Gastrocnemius medialis (tissue), 4 donors: ENCODE data around the gene FOXP4. TPM values are rescaled to one million over a fixed set of nuclear protein-coding genes. Genes with fewer than 3 reads are reported as not detected.
A peak's percentile ranks its signal among the peaks of the same experiment; 100 is the strongest.

Source experiments
- ATAC-seq, 2 donors: fragments of 150-250 bp; one replicate each; pipeline ENCODE4 v1.9.1; 2016
- DNase-seq, 2 donors: peaks; one replicate each; pipeline ENCODE4 v3.0.0-alpha.2; 2019
- H3K27ac ChIP-seq, 4 donors: fragments of 200-600 bp; sonication (generic); 1 replicate in 1 of 4; 2 replicates in 3 of 4; pipeline ENCODE4 v1.5.1; 2016 to 2018; ENCODE audit warnings: mild to moderate bottlenecking in 2 of 4, moderate library complexity in 1 of 4
- H3K27me3 ChIP-seq, 3 donors: fragments of 200-600 bp; sonication (generic) in 2 of 3; 1 replicate in 1 of 3; 2 replicates in 2 of 3; pipeline versions ENCODE4 v1.5.1 to v1.6.0; 2016 to 2019; ENCODE audit warnings: mild to moderate bottlenecking in 1 of 3, moderate library complexity in 1 of 3
- H3K36me3 ChIP-seq, 2 donors: fragments of 200-600 bp; sonication (generic) in 1 of 2; one replicate each; pipeline ENCODE4 v1.5.1; 2017 to 2018
- H3K4me1 ChIP-seq, 2 donors: fragments of 200-600 bp; sonication (generic) in 1 of 2; one replicate each; pipeline ENCODE4 v1.5.1; 2016 to 2017; ENCODE audit warnings: mild to moderate bottlenecking in 2 of 2
- H3K4me3 ChIP-seq, 4 donors: fragments of 200-600 bp; sonication (generic) in 3 of 4; 1 replicate in 1 of 4; 2 replicates in 3 of 4; pipeline ENCODE4 v1.5.1; 2016 to 2019; ENCODE audit warnings: mild to moderate bottlenecking in 2 of 4
- H3K9me3 ChIP-seq, 3 donors: fragments of 200-600 bp; sonication (generic) in 2 of 3; 1 replicate in 1 of 3; 2 replicates in 2 of 3; pipeline ENCODE4 v1.5.1; 2016 to 2019
- CTCF ChIP-seq, 5 experiments: fragments of 450-650 bp in 3 of 5; fragments of 200-600 bp in 2 of 5; sonication (generic) in 2 of 5; IDR thresholded peaks in 4 of 5; conservative IDR thresholded peaks in 1 of 5; 1 replicate in 4 of 5; 2 replicates in 1 of 5; pipeline ENCODE4 v1.5.1; 2016 to 2019; ENCODE audit warnings: antibody characterized with exemption in 5 of 5, mild to moderate bottlenecking in 3 of 5, moderate library complexity in 3 of 5
- POLR2A ChIP-seq, 2 donors: fragments of 450-650 bp; IDR thresholded peaks; one replicate each; pipeline ENCODE4 v1.6.1; 2017; ENCODE audit warnings: antibody characterized with exemption in 2 of 2, mild to moderate bottlenecking in 2 of 2, moderate library complexity in 2 of 2
- in situ Hi-C, 4 donors: fragments of 200-750 bp; cut with MboI; loops; one replicate each; pipeline versions ENCODE4 v1.15.0 to v1.8.0; 2017; ENCODE audit warnings: low sequenced_read_pairs in 4 of 4
- intact Hi-C: fragments of 100-400 bp; cut with DNase I; formaldehyde crosslinking; loops from one replicate; pipeline ENCODE4 v1.15.1; 2023; ENCODE audit warnings: low total_unique reads
- total RNA-seq, 4 donors: library from RNA; depleted of rRNA; stranded (reverse); fragments of >200 nt; gene quantifications; one replicate each; pipeline versions ENCODE4 v1.1.0 to v1.2.3, GENCODE V29; 2016

The FOXP4 gene
- total RNA-seq, 4 donors from 2014 or later: 3.4 to 11.4 (median 6.5) TPM

- Histone ChIP-seq H3K4me1 (peaks cover 10 to 12% of the 10 kb centered on the region in 2 donors), H3K4me3 (no peak overlapping the region), H3K9me3 (no peaks in the 10 kb centered on the region), H3K27ac (no peak overlapping the region), H3K36me3 (no peaks in the 10 kb centered on the region), H3K27me3 (no peaks in the 10 kb centered on the region)
- ATAC-seq (no peak), DNase-seq (no peak)
- TF ChIP-seq CTCF (IDR thresholded peaks at IDR 0.05 in 4 of 5, conservative IDR thresholded peaks at IDR 0.05 in 1 of 5) (no peak), POLR2A (IDR thresholded peaks at IDR 0.05) (no peak)
- in situ Hi-C loops (no loop called here), intact Hi-C loops (no loop called here)
Measured at GRCh38 chr6:41575598-41575997, 29.4 kb downstream of the FOXP4 start.

- intact Hi-C loops: no loop called here
- DNase-seq (no peak), ATAC-seq (no peak)
- Histone ChIP-seq H3K27ac (no peak overlapping the region), H3K4me1 (peaks cover 12 to 18% of the 10 kb centered on the region in 2 donors), H3K4me3 (no peak overlapping the region), H3K27me3 (no peaks in the 10 kb centered on the region), H3K9me3 (no peaks in the 10 kb centered on the region), H3K36me3 (no peaks in the 10 kb centered on the region)
- TF ChIP-seq POLR2A (IDR thresholded peaks at IDR 0.05) (no peak), CTCF (IDR thresholded peaks at IDR 0.05 in 4 of 5, conservative IDR thresholded peaks at IDR 0.05 in 1 of 5) (no peak)
- in situ Hi-C loops: no loop called here
Measured at GRCh38 chr6:41576667-41577066, 30.5 kb downstream of the FOXP4 start.

- ATAC-seq (no peak), DNase-seq (no peak)
- no peak for TF ChIP-seq POLR2A (IDR thresholded peaks at IDR 0.05)
- TF ChIP-seq CTCF (IDR thresholded peaks at IDR 0.05 in 4 of 5, conservative IDR thresholded peaks at IDR 0.05 in 1 of 5): no peak
- intact Hi-C loops (no loop called here), in situ Hi-C loops (no loop called here)
- Histone ChIP-seq H3K4me3 (no peak overlapping the region), H3K9me3 (no peaks in the 10 kb centered on the region), H3K36me3 (no peaks in the 10 kb centered on the region), H3K27me3 (no peaks in the 10 kb centered on the region), H3K27ac (no peak overlapping the region), H3K4me1 (peaks cover 15 to 26% of the 10 kb centered on the region in 2 donors)
Measured at GRCh38 chr6:41577356-41578216, 31.4 kb downstream of the FOXP4 start.

GRCh38 chr6:41578217-41579087 lies 32.3 kb downstream of the FOXP4 start:
- peak in 1 of 2 donors; percentile 15 for ATAC-seq
- in situ Hi-C loops: no loop called here

More at GRCh38 chr6:41578217-41579087, 32.3 kb downstream of the FOXP4 start:
- intact Hi-C loops: no loop called here
- Histone ChIP-seq H3K4me3 (no peak overlapping the region), H3K36me3 (no peaks in the 10 kb centered on the region), H3K4me1 (peaks cover 23 to 27% of the 10 kb centered on the region in 2 donors), H3K27ac (no peak overlapping the region), H3K9me3 (no peaks in the 10 kb centered on the region), H3K27me3 (no peaks in the 10 kb centered on the region)
- TF ChIP-seq POLR2A (IDR thresholded peaks at IDR 0.05) (no peak), CTCF (IDR thresholded peaks at IDR 0.05 in 4 of 5, conservative IDR thresholded peaks at IDR 0.05 in 1 of 5) (no peak)
- DNase-seq: no peak
